Activated CD4-positive, CD25-positive, alpha-beta regulatory T cell treated with anti-CD3 and anti-CD28 coated beads, Interleukin-2, amount 50 U/mL, for 16 hours (primary cell): ENCODE measurements around the gene GHRL.
"Not testable (repeated sequence)": the region's sequence is repeated elsewhere in the genome, so short reads cannot be mapped to it uniquely, and the experiment has no call there.

Experiments
- DNase-seq: peaks from one replicate; pipeline ENCODE4 v3.0.0-alpha.2; 2020; ENCODE audit warnings: low read depth, low spot score

The GHRL gene

DNA sequence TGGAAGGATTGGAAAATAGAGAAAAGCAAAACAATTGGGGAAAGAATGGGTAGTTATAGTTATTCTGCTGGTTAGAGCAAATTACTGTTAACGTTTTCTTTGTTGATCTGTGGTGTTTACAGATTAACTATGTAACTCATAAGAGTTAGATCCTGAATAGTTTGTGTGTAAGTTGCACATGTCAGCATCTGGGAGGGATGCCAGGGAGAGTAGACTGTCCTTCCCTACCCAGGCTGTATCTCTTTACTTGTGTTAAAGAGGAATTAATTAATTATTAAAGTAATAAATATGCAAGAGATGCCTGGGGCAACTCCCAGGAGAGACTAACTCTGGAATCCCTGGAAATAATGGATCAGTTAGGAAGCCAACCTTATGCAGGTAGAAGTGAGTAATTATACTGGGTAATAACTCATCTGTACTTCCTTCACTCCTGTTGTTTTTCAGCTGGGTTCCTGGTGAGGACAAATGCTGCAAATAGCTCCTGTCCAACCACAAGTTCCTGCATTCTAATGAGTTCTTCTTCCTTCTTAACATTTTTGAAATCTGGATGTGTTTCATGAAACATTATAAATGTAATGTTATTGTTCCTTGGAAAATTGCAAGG is 18.9 kb downstream of the GHRL start:
- DNase-seq, result no peak

GRCh38 chr3:10272977-10273376 is 19.8 kb downstream of the GHRL start:
- no peak for DNase-seq

DNA sequence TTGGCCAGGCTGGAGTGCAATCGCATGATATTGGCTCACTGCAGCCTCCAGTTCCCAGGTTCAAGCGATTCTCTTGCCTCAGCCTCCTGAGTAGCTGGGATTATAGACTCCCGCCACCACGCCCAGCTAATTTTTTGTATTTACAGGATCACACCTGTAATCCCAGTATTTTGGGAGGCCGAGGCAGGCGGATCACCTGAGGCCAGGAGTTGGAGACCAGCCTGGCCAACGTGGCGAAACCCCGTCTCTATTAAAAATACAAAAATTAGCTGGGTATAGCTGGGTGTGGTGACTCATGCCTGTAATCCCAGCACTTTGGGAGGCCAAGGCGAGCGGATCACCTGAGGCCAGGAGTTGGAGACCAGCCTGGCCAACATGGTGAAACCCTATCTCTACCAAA is 20.3 kb downstream of the GHRL start:
- not testable (repeated sequence) for DNase-seq

DNA sequence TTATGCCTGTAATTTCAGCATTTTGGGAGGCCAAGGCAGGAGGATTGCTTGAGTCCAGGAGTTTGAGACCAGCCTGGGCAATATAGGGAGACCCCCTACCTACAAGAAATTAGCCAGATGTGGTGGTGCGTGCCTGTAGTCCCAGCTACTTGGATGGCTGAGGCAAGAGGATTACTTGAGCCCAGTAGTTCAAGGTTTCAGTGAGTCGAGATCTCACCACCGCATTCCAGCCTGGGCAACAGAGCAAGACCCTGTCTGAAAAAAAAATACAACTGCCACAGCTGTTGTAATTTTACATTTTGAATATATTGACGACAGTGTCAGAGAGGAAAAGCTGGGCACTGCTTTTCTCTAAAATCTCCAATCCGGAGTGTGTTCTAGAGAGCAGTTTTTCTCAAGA is 23.3 kb downstream of the GHRL start:
- no peak for DNase-seq

DNA sequence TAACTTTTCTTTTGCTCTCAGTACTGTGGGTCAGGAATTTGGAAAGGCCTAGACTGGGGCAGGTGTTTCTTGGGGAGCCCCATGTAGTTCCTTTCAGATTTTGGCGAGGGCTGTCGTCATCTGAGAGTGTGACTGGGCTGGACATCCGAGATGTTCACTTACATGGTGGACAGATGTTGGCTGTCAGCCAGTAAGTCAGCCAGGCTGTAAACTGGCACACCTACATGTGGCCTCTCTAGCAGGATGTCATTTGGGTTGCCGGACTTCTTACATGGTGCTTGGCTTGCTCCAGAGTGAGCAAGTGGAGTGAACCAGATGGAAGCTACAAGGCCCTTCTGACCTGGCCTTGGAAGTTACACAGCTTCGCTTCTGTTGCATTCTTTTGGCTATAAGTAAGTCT is 23.8 kb downstream of the GHRL start:
- no peak for DNase-seq

GRCh38 chr3:10268116-10268515 is 24.6 kb downstream of the GHRL start:
- DNase-seq, result no peak

DNA sequence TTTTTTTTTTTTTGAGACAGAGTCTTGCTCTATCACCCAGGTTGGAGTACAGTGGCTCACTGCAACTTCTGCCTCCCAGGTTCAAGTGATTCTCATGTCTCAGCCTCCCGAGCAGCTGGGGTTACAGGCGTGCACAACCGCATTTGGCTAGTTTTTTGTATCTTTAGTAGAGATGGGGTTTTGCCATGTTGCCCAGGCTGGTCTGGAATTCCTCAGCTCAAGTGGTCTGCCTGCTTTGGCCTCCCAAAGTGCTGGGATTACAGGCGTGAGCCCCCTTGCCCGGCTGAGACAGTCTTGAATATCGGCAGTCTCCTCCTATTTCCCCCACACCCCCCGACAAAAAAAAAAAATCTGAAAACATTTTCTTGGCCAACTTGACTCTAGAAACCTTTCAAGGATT is 25.8 kb downstream of the GHRL start:
- not testable (repeated sequence) for DNase-seq

DNA sequence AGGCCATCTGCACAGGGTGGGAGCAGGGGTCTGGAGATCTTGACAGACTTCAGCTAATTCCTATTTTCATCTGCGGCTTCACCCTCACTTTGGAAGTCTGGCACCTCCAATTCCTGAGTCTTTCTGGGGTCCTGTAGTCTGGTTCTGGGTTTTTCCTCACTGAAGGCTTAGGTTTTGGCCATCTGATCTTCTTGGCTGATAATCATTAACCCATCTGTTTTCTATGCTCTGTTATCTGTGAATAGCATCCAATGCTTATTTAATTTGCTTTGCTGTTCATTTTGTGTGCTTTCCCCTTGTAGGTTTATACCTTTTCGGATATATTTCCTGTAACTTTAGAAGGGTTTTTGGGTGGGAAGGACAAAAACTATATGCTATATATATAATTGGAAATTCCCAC is 26.9 kb downstream of the GHRL start:
- DNase-seq, result no peak

DNA sequence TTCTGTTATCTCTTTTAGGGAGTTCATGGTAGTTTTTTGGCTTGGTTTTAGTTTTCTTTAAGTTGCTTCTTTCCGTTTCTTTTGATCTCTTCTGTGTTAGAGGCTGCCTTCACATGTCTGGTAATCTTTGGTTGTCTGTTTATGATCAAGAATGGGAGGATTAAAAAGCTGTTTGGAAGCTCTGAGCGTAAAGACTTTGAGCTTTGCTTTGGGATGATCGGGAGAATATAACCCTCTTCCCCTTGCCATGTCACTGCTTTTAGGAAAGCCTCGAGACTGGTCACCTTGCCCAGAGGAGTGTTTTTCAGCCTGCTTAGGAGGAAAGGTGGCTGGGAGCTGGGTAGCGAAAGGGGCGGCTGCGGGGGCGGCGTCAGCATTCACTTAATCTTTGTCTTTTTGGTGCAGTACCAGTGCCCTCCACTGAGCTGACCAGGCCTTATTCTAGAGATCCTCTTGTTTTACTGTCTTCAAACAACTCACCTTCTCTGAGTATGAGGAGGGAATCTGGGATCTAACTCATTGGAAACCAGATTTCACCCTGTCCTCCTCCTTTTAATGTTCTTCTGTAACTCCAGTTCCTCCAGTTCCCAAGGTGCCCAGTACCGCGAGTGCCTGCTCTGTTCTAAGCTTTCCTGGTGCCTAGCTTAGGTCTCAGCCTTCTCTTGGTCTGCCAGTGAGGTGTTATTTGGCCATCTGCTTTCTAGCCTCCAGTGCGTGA is 28.9 kb downstream of the GHRL start:
- DNase-seq, result peak; percentile 42

DNA sequence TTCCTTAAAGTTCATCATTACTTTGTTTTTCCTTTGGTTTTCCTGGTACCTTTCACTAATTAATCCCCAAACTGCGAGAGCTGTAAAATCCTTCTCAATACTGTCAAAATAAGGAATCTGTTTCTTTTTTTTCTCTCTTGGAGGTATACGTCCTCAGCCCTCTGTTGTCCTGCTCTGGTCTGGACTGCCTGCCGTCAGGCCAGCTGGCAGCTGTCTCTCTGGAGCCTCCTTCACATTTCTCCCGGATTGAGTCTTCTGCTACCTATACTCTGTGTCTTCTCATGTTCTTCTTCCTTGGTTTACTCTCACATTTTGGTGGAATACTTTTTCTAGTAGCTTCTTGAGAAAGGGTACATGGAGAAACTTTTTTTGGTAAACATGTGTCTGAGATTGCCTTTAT is 30.7 kb downstream of the GHRL start:
- no peak for DNase-seq

- no peak for DNase-seq
These were observed 32.5 kb downstream of the GHRL start for GRCh38 chr3:10260211-10260701.

DNA sequence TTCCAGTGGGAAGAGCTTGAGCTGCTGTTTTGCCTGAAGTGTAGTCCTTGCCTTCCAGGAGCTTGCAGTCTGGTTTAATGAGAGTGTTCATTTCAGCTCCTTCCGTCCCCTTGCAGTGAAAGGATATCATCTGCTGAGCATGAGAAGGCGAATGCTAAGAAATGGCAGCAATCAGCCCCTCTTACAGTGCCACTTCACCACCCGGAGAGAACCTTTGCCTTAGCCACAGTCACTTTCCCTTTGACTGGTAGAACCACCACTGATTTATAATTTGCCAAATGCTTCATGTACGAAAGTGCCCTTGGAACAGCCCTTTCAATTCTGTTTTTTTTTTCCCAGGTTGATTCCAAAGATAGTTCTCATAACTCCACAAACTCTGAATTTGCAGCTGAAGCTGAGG is 32.9 kb downstream of the GHRL start:
- DNase-seq, result no peak

- no peak for DNase-seq
These were observed 33.7 kb downstream of the GHRL start for GRCh38 chr3:10259036-10259435.

GRCh38 chr3:10255835-10256234 is 36.9 kb downstream of the GHRL start:
- DNase-seq, result no peak

DNA sequence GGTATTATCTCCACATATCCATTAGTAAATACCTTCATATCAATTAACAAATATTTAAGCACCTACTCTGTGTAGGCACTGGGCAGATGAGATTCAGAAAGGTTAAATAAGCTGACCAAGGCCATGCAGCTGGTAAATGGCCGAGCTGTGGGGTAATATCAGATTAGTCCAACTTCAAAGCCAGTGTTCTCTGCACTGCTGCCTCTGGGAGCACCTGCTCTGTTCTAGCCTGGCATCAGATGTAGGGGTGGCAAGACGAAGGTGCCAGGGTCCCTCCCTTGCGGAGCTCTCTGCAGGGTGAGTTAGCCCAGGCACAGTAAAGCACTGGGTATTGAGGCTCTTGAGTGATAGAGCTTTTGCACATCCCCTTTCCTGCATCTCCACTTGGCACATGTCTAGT is 39.0 kb downstream of the GHRL start:
- no peak for DNase-seq

DNA sequence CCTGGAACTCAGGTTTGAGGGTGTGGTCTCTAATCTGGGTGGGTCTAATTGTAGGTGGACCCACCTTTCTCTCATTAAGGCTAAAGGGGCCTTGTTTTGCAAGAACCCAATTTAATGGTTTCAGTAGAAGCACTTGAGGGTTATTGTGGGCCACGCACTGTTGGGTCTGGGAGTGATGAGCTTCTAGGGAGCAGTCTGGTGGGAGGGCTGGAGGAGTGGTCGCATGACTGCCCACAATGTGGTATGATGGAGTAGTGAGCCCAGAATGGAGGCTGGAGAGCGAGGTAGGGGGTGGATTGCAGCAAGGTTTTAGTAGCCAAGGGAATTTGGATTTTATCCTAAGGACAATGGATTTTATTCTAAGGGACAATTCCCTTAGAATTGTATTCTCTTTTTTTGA is 41.7 kb downstream of the GHRL start:
- DNase-seq, result no peak

- no peak for DNase-seq
These were observed 42.9 kb downstream of the GHRL start for GRCh38 chr3:10249833-10250232.

DNA sequence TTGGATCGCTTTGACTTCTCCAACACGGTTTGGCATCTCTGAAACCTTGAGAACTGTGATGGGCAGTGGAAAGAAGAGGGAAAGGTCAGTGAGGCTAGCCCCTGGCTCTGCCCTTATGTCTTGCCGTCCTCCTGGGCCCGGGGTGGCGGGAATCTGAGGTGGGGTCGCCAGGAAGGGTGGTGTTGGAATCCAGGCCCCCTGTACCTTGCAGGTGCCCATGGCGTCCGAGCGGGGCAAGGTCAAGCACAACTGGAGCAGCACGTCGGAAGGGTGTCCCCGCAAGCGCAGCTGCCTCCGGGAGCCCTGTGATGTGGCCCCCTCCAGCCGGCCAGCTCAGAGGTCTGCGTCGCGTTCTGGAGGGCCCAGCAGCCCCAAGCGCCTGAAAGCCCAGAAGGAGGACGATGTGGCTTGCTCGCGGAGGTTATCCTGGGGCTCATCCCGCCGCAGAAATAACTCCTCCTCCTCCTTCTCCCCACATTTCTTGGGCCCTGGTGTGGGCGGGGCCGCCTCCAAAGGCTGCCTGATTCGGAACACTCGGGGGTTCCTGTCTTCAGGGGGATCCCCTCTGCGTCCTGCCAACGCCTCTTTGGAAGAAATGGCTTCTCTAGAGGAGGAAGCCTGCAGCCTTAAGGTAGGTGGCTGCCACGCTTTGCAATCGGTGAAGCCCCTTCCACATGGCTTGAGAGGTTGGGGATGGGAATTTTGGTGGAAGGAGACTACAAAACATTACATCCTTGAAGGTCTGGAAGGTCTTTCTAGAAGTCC is 43.6 kb downstream of the GHRL start:
- peak; percentile 17 for DNase-seq

DNA sequence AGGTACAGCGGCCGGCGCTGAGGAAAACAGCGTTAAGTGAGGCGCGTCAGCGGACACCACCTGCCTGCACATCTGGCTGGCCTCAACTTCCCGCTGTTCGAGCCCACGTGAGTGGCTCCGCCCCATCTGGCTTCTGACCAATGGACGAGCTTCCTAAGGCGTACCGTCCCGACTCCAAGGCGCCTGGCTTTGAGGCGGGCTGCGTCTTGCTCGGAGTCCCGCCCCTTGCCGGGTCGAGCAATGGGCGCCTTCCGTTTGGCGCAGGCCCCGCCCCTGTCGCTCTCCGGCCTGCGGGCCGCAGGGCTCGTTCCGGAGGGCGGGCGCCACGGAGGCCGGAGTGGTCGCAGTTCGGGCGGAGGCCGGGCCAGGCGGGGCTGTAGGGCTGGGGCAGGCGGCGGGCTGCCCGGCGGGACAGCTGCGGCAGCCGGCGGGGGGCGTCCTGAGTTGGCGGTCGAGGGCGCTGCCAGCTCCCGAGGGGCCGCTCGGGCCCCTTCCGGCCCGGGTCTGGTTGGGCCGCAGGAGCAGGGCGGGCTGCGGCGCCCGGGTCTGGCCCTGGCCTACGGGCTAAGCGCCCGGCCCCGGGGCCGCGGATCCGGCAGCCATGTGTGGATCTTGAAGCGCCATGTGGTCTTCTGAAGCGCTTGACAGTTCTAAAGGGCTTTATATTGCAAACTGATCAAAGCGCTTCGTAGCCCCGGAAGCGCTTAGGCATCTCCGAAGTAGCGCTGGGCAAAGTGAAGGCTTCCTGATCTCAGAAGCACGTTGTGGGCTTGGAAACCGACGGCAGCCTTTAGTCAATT is 44.4 kb downstream of the GHRL start, which contains the start of gene TATDN2:
TATDN2 (plus strand) TSS at position 276 of the 800 bp plus-strand sequence. CDS start 742 bp downstream, outside the sequence.
- peak; percentile 87 for DNase-seq

DNA sequence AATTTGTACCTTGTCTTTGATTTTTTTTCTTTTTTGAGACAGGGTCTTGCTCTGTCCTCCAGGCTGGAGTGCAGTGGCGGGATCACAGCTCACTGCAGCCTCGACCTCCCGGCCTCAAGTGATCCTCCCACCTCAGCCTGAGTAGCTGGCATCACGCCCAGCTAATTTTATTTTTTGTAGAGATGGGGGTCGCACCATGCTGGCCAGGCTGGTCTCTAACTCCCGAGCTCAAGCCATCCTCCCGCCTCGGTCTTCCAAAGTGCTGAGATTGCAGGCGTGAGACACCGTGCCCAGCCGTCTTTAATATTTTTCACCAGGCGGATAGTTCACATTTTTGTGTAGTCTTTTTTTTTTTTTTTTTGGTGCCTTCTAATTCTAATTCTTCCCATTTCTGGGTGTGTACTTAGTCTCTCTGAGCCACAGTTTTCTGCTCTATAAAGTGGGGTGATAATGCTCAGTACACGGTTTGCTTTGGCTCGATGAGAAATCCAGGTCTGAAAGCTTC is 45.0 kb downstream of the GHRL start:
- no peak for DNase-seq

- DNase-seq, result no peak
These were observed 47.5 kb downstream of the GHRL start for GRCh38 chr3:10245081-10245712.
